Activated CD4-positive, CD25-positive, alpha-beta regulatory T cell treated with anti-CD3 and anti-CD28 coated beads, Interleukin-2, amount 50 U/mL, for 24 hours (primary cell): ENCODE data around the gene RNASEH2B.

Source experiments
- ATAC-seq, 2 donors: fragments of 150-1000 bp; cut with Tn5 transposase; one replicate each; pipeline ENCODE4 v1.10.0; 2021; ENCODE audit warnings: mild to moderate bottlenecking in 1 of 2, moderate library complexity in 1 of 2

RNASEH2B gene

GRCh38 chr13:50908371-50908770, 1.2 kb upstream of the RNASEH2B start:
- ATAC-seq = no peak

DNA sequence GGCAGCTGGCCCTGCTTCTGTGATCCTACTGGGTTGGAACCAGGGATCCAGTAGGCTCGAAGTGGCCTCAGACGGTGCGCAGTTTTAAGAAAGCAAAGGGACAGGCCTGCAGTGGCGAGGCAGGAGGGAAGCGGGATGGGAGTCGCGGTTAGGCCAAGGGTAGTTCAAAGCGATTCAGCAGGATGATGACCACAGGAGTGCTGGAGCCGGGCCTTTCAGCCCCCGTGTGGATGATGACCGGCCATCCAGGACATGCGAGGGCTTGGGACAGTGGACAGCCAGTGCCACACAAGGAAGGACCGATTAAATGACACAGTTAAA, 854 bp downstream of the RNASEH2B start:
- no peak for ATAC-seq

GRCh38 chr13:50911081-50911631, 1.6 kb downstream of the RNASEH2B start:
- no peak for ATAC-seq

DNA sequence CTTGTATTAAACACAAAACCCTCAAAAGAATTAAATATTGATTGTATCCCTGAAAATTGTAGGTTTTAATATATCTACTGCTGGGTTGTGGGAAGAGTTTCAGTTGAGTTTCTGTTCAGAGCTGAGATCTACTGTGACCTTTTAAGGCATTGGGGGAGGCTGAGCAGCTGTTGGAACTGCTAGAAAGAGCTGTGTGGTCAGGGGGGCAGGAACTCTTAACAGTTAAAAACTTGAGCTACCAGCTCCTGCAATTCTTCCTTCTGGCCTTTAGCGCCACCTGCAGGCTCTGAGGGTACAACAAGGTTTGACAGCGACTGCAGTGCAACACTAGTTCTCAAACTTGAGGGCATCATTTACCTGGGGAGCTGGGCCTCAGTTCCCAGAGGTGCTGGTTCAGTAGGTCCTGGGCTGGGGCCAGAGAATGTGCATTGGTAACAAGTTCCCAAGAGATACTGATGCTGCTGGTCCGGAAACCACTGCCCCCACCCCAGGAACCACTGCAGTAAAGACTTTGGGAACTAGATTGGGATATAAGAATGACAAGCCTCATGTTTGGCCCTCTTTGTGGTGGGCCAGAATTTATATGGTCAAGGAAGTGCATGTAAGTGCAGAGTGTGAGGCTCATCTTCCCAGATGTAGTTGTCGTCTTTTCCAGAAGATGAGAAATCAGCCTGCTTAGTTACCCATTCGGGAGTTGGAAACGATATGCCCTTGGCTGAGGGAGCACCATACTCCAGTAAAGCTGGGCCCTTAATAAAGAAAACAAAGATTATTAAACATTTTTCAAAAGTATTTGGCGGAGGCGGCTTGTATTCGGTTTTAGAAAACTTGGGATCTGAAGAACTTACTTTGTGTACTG, 2.6 kb downstream of the RNASEH2B start:
- ATAC-seq = peak; percentile 50 to 51

- no peak for ATAC-seq
These were observed 3.3 kb downstream of the RNASEH2B start for GRCh38 chr13:50912851-50913250.

DNA sequence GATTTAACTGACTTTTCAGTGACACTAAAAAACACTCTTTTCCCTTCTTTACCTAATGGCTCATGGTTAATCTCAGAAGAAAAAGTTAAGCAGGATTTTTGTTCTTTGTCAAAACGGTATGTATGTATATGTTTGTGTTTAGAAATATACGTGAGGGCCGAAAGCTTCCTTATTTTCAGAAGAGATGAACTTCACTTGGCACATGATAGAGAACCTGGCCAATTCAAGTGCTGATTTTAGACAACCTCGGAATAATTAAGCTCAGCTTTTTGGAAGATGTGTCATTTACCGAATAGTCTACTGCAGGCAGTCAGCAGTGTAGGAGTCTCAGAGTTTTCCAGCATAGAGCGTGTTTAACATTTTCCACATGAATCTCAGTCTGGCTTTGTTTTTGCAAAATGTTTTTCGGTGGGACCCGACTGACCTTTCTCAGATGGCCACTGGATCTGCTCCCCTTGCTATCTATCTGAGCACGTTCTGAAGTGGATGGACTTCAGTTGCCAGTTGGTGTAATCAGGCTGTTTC, 4.6 kb downstream of the RNASEH2B start:
- no peak for ATAC-seq

DNA sequence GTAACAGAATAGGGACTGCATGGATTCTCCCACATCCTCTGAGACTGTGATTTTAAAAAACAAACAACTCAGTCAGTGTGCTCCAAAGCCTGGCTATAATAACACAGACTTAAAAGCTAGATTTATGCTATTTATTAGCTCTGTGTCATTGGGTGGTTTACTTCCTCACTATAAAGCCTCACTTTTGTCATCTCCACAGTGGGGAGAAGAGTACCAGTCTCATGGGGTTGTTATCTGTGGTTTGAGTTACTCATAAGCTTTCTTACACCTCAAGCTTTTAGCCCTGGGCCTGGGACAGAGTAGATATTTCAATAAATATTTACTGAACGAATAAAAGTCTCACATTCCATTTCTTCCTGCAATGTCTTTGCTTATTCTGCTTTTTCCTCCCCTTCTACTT, 5.3 kb downstream of the RNASEH2B start:
- peak; percentile 68 to 77 for ATAC-seq

- peak in 1 of 2 donors; percentile 14 for ATAC-seq
These were observed 6.0 kb downstream of the RNASEH2B start for GRCh38 chr13:50915565-50915964.

DNA sequence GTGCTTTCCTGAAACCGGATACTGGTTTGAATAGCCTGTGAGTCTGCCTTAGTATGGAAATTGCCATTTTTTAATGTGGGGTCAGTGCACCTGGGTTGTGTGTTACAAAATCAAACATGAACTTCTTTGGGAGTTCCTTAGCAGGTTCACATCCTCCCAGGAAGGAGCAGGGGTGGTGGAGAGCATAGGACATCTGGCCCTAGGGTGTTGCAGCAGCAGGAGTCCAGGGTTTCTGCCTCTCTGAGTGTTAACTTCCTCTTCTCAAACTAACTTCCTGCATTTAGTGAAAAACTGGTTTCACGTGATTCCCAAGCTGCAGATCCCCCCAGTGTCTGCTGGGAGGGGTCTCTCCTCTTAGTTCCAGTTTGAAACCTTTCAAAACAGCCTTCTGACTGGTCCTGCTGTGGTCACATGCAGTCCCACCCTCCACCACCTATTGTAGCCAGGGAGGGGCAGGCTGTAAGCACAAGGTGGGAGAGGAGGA, 7.2 kb downstream of the RNASEH2B start:
- ATAC-seq = no peak

- ATAC-seq = no peak
These were observed 8.0 kb downstream of the RNASEH2B start for GRCh38 chr13:50917572-50917971.

DNA sequence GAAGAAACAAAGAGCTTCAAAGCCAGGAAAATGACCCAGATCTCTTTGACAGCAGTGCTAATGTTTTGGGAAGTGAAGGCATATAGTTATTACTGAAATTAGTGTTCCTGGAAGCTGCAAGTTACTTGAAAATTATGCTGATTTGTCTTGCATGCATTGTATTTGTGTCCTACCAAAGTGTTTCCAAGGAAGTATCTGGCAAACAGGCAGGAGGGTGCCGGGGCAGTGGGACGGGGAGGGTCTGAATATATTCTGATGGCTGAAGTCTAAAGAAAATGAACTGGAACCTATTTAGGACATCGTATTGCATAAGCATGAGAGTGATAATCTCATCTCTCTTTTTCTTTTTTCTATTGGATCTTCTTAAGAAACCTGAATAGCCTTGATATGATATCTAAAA, 9.0 kb downstream of the RNASEH2B start:
- no peak for ATAC-seq

GRCh38 chr13:50919277-50919676, 9.7 kb downstream of the RNASEH2B start:
- no peak for ATAC-seq

GRCh38 chr13:50921706-50922105, 12.1 kb downstream of the RNASEH2B start:
- ATAC-seq = no peak

DNA sequence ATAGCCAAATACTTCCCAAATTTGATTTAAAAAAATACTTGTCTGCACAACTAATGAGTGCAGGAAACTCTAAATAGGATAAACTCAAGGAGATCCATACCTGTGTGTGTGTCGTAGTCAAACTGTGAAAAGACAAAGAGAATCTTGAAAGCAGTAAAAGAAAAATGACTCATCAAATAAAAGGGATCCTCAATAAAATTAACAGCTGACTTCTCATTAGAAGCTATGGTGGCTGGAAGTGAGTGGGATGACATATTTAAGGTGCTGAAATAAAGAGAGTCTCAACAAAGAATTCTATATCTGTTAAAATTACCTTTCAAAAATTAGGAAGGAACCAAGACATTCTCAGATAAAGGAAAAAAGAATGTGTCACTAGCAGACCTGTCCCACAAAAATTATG, 13.7 kb downstream of the RNASEH2B start:
- no peak for ATAC-seq

GRCh38 chr13:50924025-50924424, 14.4 kb downstream of the RNASEH2B start:
- no peak for ATAC-seq

DNA sequence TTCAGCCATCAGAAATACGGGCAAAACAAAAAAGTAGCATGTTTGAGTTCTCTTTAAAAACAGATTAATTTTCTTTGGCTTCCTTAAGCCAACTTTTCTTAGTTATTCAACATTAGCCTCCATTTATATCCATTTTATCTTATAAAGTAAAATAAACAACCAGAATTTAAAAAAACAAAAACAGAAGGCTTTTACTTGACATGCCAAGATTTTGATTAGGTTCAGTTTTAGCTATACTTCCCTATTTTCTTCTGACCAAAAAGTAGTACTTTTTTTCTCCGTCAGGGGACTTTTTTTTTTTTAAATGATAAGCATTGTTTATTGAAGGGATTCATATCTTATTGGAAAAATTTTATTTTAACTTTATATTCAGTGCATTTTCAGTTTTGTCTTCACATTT, 18.1 kb downstream of the RNASEH2B start:
- ATAC-seq = no peak

- no peak for ATAC-seq
These were observed 18.5 kb downstream of the RNASEH2B start for GRCh38 chr13:50928102-50928501.

- ATAC-seq = no peak
These were observed 19.3 kb downstream of the RNASEH2B start for GRCh38 chr13:50928659-50929462.

- ATAC-seq = no peak
These were observed 22.5 kb downstream of the RNASEH2B start for GRCh38 chr13:50932091-50932490.

DNA sequence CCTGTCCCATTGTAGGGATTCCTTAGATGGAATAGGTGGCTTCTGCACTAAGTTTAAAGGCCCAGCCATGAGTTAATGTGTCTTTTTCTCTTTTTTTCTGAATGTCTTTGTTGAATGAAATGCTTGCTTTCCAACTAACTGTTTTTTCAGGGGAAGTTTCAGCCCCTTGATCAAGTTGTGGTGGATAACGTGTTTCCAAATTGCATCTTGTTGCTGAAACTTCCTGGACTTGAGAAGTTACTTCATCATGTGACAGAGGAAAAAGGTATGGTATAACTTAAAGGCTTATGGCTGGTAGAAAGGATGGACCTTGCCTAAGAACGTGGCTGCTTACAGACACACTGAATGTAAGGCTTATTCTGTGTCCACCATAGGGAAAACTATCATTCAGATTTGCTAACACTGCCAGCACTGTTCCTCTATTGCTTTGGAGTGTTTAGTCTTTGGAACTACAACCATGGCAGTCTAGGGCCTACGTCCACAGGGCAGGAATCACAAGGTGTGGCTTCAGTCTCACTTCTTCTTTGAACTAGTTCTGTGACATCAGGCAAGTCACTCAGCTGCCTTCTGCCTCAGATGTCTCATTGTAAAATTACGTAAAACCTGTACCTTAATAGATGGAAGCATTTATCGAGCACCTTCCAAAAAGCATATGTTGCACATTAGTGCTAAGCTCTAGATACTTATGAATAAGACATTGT, 25.3 kb downstream of the RNASEH2B start:
- no peak for ATAC-seq

GRCh38 chr13:50936679-50937078, 27.1 kb downstream of the RNASEH2B start:
- ATAC-seq = no peak

GRCh38 chr13:50940509-50940908, 30.9 kb downstream of the RNASEH2B start:
- no peak for ATAC-seq

DNA sequence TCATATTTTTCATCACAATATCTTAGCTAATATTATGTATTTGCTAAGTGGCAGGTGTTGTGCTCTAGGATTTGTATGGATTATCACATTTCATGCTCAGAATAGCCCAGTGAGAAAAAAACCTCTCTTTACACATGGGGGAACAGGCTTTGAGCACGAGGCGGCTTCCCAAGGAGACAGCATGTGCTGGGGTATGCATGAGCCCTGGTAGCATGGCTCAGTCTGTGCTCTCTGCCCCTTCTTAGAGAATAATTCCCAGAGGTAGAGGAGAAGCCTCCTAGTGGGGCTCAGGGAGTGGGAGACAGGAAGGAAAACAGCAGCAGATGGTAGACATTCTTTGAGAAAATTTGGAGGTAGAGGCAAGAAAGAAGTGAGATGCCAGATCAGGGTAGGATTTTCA, 31.6 kb downstream of the RNASEH2B start:
- ATAC-seq = no peak
